UCSD-AML1 (cell line): Measurements from ENCODE around the gene SH3RF2.
"Not testable (repeated sequence)": the region's sequence is repeated elsewhere in the genome, so short reads cannot be mapped to it uniquely, and the experiment has no call there.

ENCODE experiments used
- DNase-seq: peaks from one replicate; lab custom pipeline; 2025; ENCODE audit not compliant: unreplicated experiment; lab: John Stamatoyannopoulos, UW

SH3RF2 gene

GRCh38 chr5:146073239-146073900 lies 137.0 kb downstream of the SH3RF2 start:
- DNase-seq, result no peak

GRCh38 chr5:146076028-146076427 lies 139.7 kb downstream of the SH3RF2 start:
- DNase-seq, result no peak

DNA sequence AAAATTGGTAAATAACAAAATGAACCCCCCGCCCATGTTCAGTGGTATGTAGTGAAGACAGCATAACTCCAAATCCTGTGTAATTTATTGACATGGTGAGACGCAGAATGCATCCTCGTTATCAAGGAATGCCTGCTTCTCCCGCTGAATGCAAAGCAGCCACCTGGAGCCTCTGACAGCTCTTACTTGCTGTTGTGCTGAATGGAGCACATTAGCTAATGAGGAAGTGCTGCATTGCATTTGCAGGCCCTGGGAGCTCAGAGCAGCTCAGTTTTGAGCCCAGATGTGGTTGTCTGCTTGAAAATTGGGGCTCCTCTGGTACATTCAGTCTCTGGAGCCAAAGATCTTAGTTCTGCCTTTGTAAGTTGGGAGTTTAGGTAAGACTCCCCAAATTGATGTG lies 140.1 kb downstream of the SH3RF2 start:
- no peak for DNase-seq

GRCh38 chr5:146078566-146078965 lies 142.2 kb downstream of the SH3RF2 start:
- DNase-seq, result no peak

GRCh38 chr5:146079695-146080373 lies 143.5 kb downstream of the SH3RF2 start:
- no peak for DNase-seq

GRCh38 chr5:146081556-146081955 lies 145.2 kb downstream of the SH3RF2 start:
- no peak for DNase-seq

GRCh38 chr5:146082798-146083197 lies 146.4 kb downstream of the SH3RF2 start:
- no peak for DNase-seq

- DNase-seq, result no peak
These were observed 148.0 kb downstream of the SH3RF2 start for GRCh38 chr5:146084376-146084775.

- DNase-seq, result no peak
These were observed 151.7 kb downstream of the SH3RF2 start for GRCh38 chr5:146088098-146088497.

GRCh38 chr5:146089287-146089686 lies 152.9 kb downstream of the SH3RF2 start:
- no peak for DNase-seq

GRCh38 chr5:146091881-146092280 lies 155.5 kb downstream of the SH3RF2 start:
- DNase-seq, result no peak

DNA sequence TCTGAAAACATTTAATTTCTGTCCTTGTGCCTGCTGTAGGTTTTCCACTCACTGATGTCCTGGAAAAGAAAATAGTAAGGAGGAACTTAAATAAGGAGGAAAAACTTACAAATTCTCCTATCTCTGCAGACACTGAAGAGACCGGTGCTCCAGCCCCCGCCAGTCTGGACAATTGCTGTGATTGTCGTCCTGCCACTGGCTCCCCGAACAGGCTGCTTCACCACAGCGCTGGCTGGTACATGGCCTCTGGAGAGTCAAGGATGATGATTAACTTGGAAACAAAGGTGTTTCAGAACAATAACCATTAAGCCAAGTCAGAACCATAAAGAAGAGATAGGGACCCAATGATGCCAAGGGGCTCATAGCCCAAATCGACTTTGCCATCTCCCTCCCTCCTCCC lies 161.7 kb downstream of the SH3RF2 start:
- DNase-seq, result no peak

DNA sequence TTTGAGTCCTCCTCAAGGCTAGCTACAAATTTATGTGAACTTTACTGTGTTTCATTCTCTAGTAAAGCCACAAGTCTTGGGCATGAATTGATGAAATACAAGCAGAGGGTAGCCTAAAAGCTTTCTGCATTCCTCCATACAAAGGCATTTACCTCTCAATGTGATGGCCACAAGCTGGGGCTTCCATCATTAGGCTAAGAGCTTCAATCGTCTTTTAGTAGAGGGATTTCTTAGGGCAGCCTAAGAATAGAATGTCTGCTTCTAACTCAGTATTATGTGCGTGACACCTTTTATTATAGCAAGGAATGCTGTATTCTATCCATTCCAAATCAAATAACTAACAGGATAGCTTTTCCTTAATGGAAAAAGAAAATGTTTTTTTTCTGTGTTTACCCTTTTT lies 165.3 kb downstream of the SH3RF2 start:
- DNase-seq, result no peak

DNA sequence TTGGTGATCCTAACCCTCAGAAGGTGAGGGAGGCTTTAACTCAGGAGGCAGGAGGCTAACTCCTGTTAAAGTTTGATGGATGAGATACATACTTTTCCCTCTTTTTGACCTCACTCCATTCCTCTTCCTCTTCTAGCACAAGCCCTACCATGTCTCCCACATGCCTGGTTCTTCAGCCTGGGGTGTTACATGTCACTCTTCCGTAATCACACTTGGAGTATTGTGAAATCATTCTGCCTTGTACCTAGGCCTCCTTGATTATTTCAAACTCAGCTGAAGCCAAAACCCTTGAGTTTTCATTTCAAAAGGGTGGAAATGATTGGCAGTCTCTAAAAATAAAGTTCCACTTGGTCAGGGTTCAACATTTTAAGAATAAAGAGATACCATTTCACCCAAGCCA lies 167.2 kb downstream of the SH3RF2 start:
- DNase-seq, result no peak

- DNase-seq, result no peak
These were observed 169.1 kb downstream of the SH3RF2 start, which contains the start of gene PLAC8L1 for GRCh38 chr5:146105477-146105876. Gene PLAC8L1, minus strand, starts transcription at chr5:146105577. Its CDS starts 1,266 bp downstream, at chr5:146104311.

GRCh38 chr5:146107901-146108300 lies 171.5 kb downstream of the SH3RF2 start:
- DNase-seq, result no peak

GRCh38 chr5:146108870-146109269 lies 172.5 kb downstream of the SH3RF2 start:
- not testable (repeated sequence) for DNase-seq

- no peak for DNase-seq
These were observed 173.0 kb downstream of the SH3RF2 start for GRCh38 chr5:146109379-146109778.

- no peak for DNase-seq
These were observed 175.0 kb downstream of the SH3RF2 start for GRCh38 chr5:146111409-146111808.

DNA sequence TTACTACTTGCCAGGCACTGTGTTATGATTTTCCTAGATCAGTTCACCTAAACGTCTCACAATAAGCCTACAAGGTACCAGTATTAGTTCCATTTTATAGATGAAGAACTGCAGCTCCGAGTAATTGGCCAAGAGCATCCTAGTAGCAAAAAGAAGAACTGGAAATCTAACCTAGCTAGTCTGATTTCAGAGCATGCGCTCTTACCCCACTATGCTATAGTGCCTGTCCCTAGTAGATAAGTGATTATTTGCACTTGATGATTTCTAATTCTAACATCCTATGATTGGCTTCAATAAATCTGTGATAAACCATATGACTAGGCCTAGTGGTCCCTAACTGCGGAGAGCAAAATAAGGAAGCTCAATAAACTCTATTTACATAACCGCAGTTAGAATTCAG lies 176.1 kb downstream of the SH3RF2 start:
- no peak for DNase-seq
